T-cell (primary cell): ENCODE measurements around the gene CST4. TPM values are rescaled to one million over a fixed set of nuclear protein-coding genes. Genes with fewer than 3 reads are reported as not detected.
A peak's percentile ranks its signal among the peaks of the same experiment; 100 is the strongest.
"Not testable (repeated sequence)": the region's sequence is repeated elsewhere in the genome, so short reads cannot be mapped to it uniquely, and the experiment has no call there.

ENCODE experiments used
- ATAC-seq, 4 experiments: fragments of 200-7000 bp in 3 of 4; fragments of 150-1000 bp in 1 of 4; cut with Tn5 transposase; replicated peaks in 1 of 4; 1 replicate in 3 of 4; 2 replicates in 1 of 4; pipeline ENCODE4 v1.10.0; 2021; ENCODE audit warnings: moderate library complexity in 3 of 4, mild to moderate bottlenecking in 2 of 4, moderate number of reproducible peaks in 1 of 4
- CTCF ChIA-PET, 2 donors: fragments of 300-600 bp; sonication (Branson Sonifier 250); formaldehyde crosslinking; loops; one replicate each; lab custom pipeline; 2022; ENCODE audit warnings: antibody characterized with exemption in 2 of 2; lab: Charles Lee
- POLR2A ChIA-PET, 2 donors: fragments of 300-600 bp; sonication (Branson Sonifier 250); formaldehyde crosslinking; loops; one replicate each; lab custom pipeline; 2022; ENCODE audit warnings: antibody characterized with exemption in 2 of 2; lab: Charles Lee
- DNase-seq, 35 experiments: peaks; one replicate each; pipeline versions ENCODE4 v3.0.0 to v3.0.0-alpha.2; 2013 to 2023
- H3K27ac ChIP-seq: one replicate; pipeline ENCODE4 v1.5.1; 2013; ENCODE audit warnings: low read length
- H3K27me3 ChIP-seq, 2 experiments: replicated peaks in 1 of 2; 1 replicate in 1 of 2; 2 replicates in 1 of 2; pipeline versions ENCODE4 v1.6.1 to v1.7.0; 2013; ENCODE audit warnings: low read length in 1 of 2, mixed read lengths in 1 of 2; ENCODE audit not compliant: control insufficient read depth in 2 of 2, insufficient read depth in 2 of 2; ENCODE audit errors: extremely low read depth in 1 of 2
- H3K36me3 ChIP-seq, 2 donors: 1 replicate in 1 of 2; 2 replicates in 1 of 2; pipeline versions ENCODE4 v1.6.1 to v1.7.0; 2013; ENCODE audit warnings: low read length in 1 of 2; ENCODE audit not compliant: control insufficient read depth in 2 of 2, insufficient read depth in 1 of 2; ENCODE audit errors: extremely low read depth in 1 of 2
- H3K4me1 ChIP-seq, 2 experiments: 1 replicate in 1 of 2; 2 replicates in 1 of 2; pipeline versions ENCODE4 v1.6.1 to v1.7.0; 2013; ENCODE audit warnings: low read length in 2 of 2, mixed read lengths in 1 of 2; ENCODE audit not compliant: insufficient read depth in 2 of 2, control insufficient read depth in 1 of 2; ENCODE audit errors: extremely low read depth in 1 of 2
- H3K4me3 ChIP-seq, 2 donors: 1 replicate in 1 of 2; 2 replicates in 1 of 2; pipeline versions ENCODE4 v1.5.1 to v1.7.0; 2013; ENCODE audit warnings: mild to moderate bottlenecking in 2 of 2, low read length in 1 of 2, moderate library complexity in 1 of 2; ENCODE audit not compliant: control insufficient read depth in 1 of 2; ENCODE audit errors: extremely low read depth in 1 of 2
- H3K9me3 ChIP-seq: 2 replicates; pipeline ENCODE4 v1.7.0; 2013
- H3K27ac Mint-ChIP-seq, 2 donors: one replicate each; pipeline ENCODE4 v1.8.0; 2020 to 2021; ENCODE audit warnings: mild to moderate bottlenecking in 2 of 2, mixed read lengths in 2 of 2
- H3K27me3 Mint-ChIP-seq, 2 donors: one replicate each; pipeline ENCODE4 v1.8.0; 2021 to 2022; ENCODE audit warnings: mixed read lengths in 2 of 2
- H3K36me3 Mint-ChIP-seq: one replicate; pipeline ENCODE4 v1.8.0; 2021; ENCODE audit warnings: mixed read lengths
- H3K4me1 Mint-ChIP-seq, 3 donors: one replicate each; pipeline ENCODE4 v1.8.0; 2020 to 2022; ENCODE audit warnings: mixed read lengths in 3 of 3, mild to moderate bottlenecking in 1 of 3
- H3K4me3 Mint-ChIP-seq, 3 donors: one replicate each; pipeline ENCODE4 v1.8.0; 2020 to 2022; ENCODE audit warnings: mild to moderate bottlenecking in 3 of 3, mixed read lengths in 3 of 3, moderate library complexity in 3 of 3
- H3K9me3 Mint-ChIP-seq, 3 donors: one replicate each; pipeline ENCODE4 v1.8.0; 2020 to 2022; ENCODE audit warnings: mixed read lengths in 3 of 3
- WGBS: methylation state at CpG from one replicate; pipeline ENCODE4 v1.1.5; 2013; ENCODE audit warnings: missing lambda C conversion rate; ENCODE audit not compliant: insufficient coverage; 5-methylcytosine and 5-hydroxymethylcytosine counted together
- total RNA-seq, 35 experiments: library from RNA in 6 of 35; stranded (reverse) in 6 of 35; fragments of 120-200 nt in 1 of 35; gene quantifications; one replicate each; pipeline versions ENCODE4 v1.2.1 to v1.2.4 and lab custom pipeline; 2013 to 2026

The CST4 gene
- total RNA-seq, 5 donors from 2014 or later (not counting 1 experiment from before 2014, with no cell fraction given) = not detected

DNA sequence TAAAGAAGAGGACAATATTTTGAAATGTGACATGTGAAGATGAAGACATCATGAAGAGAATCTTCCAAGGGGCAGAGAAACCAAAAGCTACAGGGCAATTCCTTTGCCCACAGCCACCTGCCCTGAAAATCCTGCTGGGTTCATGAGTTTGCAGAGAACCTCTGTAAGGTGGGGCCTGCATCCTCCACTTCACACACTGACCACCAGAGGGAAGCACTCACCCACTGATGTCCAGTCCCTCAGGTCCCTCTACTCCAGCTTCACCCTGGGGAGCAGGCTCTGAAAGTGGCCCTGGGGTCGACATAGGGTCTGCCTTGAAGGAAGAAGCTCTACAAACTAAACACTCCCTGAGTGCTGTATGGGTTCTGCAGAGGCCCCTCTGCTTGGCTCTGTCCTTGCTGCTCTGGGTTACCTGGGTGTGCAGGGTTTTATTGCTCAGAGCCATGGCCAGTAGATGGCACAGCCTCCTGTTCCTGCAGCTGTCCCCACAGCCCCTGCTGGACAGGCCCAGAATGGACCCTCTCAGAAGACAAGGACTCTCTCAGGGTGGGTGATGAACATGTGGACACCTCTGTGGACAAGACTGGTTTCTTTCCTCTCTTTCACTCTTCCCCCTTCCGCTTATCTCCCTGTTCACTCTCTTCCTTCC is 34.9 kb upstream of the CST4 start:
- H3K4me1 Mint-ChIP-seq, POLR2A ChIA-PET: not testable (repeated sequence)
- WGBS = 80% methylated on average over 1 of the region's 2 CpGs

DNA sequence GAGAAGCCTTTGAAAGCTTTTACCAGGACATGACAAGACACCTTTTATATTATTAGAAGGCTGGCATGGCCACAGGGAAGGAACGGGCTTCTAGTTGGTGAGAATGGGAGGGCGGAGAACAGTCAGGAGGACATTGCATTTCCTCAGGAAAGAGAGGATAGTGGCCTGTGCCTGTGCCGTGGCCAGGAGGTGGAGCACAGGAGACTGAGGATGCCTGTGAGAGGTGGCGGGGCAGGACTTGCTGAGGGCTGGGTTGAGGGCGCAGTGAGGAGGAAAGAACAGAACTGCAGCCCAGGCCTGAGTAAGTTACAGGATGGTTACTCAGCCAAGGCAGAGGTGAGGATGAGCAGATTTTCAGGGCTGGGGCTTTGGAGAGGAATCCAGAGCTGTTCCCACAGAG is 34.0 kb upstream of the CST4 start:
- H3K4me1 Mint-ChIP-seq, POLR2A ChIA-PET, H3K27me3 ChIP-seq, H3K36me3 Mint-ChIP-seq, H3K4me3 Mint-ChIP-seq, H3K27ac ChIP-seq, H3K36me3 ChIP-seq, H3K9me3 Mint-ChIP-seq, H3K4me3 ChIP-seq, H3K27me3 Mint-ChIP-seq, H3K27ac Mint-ChIP-seq, ATAC-seq, H3K4me1 ChIP-seq, H3K9me3 ChIP-seq, DNase-seq: not testable (repeated sequence)
- WGBS = 75% methylated on average over 4 of the region's 5 CpGs
- CTCF ChIA-PET = interaction anchor here in 1 of 2 donors (0.6 kb wide), 1 partner anchor 375 kb away, joined by 7 read pairs; no protein-coding TSS in a partner anchor

More for the DNA sequence above, 34.9 kb upstream of the CST4 start:
- H3K9me3 ChIP-seq, H3K36me3 ChIP-seq, H3K4me3 Mint-ChIP-seq, H3K4me3 ChIP-seq, H3K9me3 Mint-ChIP-seq, H3K27ac Mint-ChIP-seq, CTCF ChIA-PET, H3K27me3 ChIP-seq, H3K36me3 Mint-ChIP-seq, H3K4me1 ChIP-seq, ATAC-seq, H3K27me3 Mint-ChIP-seq, H3K27ac ChIP-seq: not testable (repeated sequence)
- DNase-seq = peak in 4 of 35 experiments; percentile 2 to 10 (median 4)

- Mint-ChIP-seq H3K27ac (no peak overlapping the region), H3K4me3 (no peak overlapping the region), H3K4me1 (no peaks in the 10 kb centered on the region), H3K9me3 (peaks cover 0 to 6% (median 2%) of the 10 kb centered on the region in 3 donors), H3K27me3 (no peaks in the 10 kb centered on the region), H3K36me3 (no peaks in the 10 kb centered on the region)
- Histone ChIP-seq H3K4me1 (no peaks in the 10 kb centered on the region), H3K4me3 (no peak overlapping the region), H3K27me3 (peaks cover 0 to 10% of the 10 kb centered on the region in 2 experiments), H3K9me3 (no peaks in the 10 kb centered on the region), H3K27ac (no peak overlapping the region), H3K36me3 (no peaks in the 10 kb centered on the region)
- ChIA-PET POLR2A (no interaction called here), CTCF (no interaction called here)
- DNase-seq (no peak), ATAC-seq (no peak)
- 0% methylated on average over 1 of the region's 1 CpG for WGBS
Measured at GRCh38 chr20:23721962-23722361, 33.1 kb upstream of the CST4 start.

GRCh38 chr20:23719351-23719750 is 30.5 kb upstream of the CST4 start:
- H3K4me3 Mint-ChIP-seq, H3K9me3 ChIP-seq, POLR2A ChIA-PET: not testable (repeated sequence)

DNA sequence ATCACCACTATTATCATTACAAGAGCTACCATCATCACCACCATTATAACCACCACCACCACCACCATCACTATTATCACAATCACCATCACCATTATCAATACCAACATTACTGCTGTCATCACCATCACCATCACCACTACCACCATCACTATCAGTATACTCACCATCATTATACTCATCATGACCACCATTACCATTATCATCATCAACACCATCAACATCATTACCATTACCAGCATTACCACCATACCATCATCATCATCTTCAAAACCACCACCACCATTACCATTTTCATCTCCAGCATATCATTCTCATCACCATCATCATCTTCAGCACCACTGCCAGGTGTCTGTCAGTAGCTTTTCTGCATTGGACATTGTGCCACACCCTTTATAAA is 22.9 kb upstream of the CST4 start:
- H3K27ac Mint-ChIP-seq, H3K4me3 ChIP-seq, H3K27me3 ChIP-seq, H3K4me1 Mint-ChIP-seq, DNase-seq, H3K36me3 ChIP-seq, H3K9me3 ChIP-seq, H3K4me3 Mint-ChIP-seq, H3K9me3 Mint-ChIP-seq, ATAC-seq, POLR2A ChIA-PET, CTCF ChIA-PET, H3K27ac ChIP-seq, H3K36me3 Mint-ChIP-seq, H3K27me3 Mint-ChIP-seq, H3K4me1 ChIP-seq: not testable (repeated sequence)

More at GRCh38 chr20:23719351-23719750, 30.5 kb upstream of the CST4 start:
- H3K27me3 ChIP-seq = peaks cover 0 to 10% of the 10 kb centered on the region in 2 experiments
- 91% methylated on average over 7 of the region's 9 CpGs for WGBS
- H3K4me3 ChIP-seq, H3K4me1 Mint-ChIP-seq, H3K36me3 Mint-ChIP-seq, H3K27me3 Mint-ChIP-seq, ATAC-seq, H3K9me3 Mint-ChIP-seq, DNase-seq, H3K27ac Mint-ChIP-seq, H3K4me1 ChIP-seq, CTCF ChIA-PET, H3K36me3 ChIP-seq, H3K27ac ChIP-seq: not testable (repeated sequence)

GRCh38 chr20:23710771-23711170 is 21.9 kb upstream of the CST4 start:
- ATAC-seq = no peak
- Mint-ChIP-seq H3K9me3 (no peaks in the 10 kb centered on the region), H3K27ac (no peak overlapping the region), H3K36me3 (no peaks in the 10 kb centered on the region), H3K4me3 (no peak overlapping the region), H3K4me1 (no peaks in the 10 kb centered on the region), H3K27me3 (peaks cover 0 to 3% of the 10 kb centered on the region in 2 donors)
- Histone ChIP-seq H3K9me3 (no peaks in the 10 kb centered on the region), H3K36me3 (no peaks in the 10 kb centered on the region), H3K27ac (no peak overlapping the region), H3K27me3 (peaks cover 0 to 7% of the 10 kb centered on the region in 2 experiments), H3K4me1 (no peaks in the 10 kb centered on the region), H3K4me3 (no peak overlapping the region)
- ChIA-PET CTCF (no interaction called here), POLR2A (no interaction called here)
- no peak for DNase-seq
- 83% methylated on average over 1 of the region's 4 CpGs for WGBS

DNA sequence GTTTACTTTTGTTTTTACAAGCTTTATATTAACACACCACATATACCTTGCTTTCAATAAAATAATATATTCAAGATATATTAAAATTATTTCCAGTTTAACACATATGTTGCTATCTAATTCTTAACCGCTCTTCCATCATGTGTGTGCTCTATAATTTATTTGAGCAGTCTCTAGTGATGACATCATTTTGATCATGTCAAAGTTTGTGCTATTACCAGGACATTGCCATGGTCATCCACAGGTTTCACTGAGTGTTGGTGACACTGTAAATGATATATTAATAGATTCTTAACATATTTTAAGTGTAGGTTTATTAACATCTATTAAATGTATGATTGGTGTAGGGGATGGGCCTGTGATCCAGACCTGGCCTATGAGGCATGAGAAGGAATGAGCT is 17.1 kb upstream of the CST4 start:
- DNase-seq (no peak), ATAC-seq (no peak)
- Histone ChIP-seq H3K27ac (no peak overlapping the region), H3K4me1 (no peaks in the 10 kb centered on the region), H3K36me3 (no peaks in the 10 kb centered on the region), H3K27me3 (peaks cover 0 to 9% of the 10 kb centered on the region in 2 experiments), H3K4me3 (no peak overlapping the region), H3K9me3 (no peaks in the 10 kb centered on the region)
- H3K4me1 Mint-ChIP-seq = no peaks in the 10 kb centered on the region
- no peak overlapping the region for H3K4me3 Mint-ChIP-seq
- ChIA-PET POLR2A (no interaction called here), CTCF (no interaction called here)
- no peaks in the 10 kb centered on the region for H3K9me3 Mint-ChIP-seq
- no CpG with 5 or more reads among the region's 1 CpG for WGBS
- no peak overlapping the region for H3K27ac Mint-ChIP-seq
- H3K27me3 Mint-ChIP-seq = peaks cover 3 to 6% of the 10 kb centered on the region in 2 donors
- H3K36me3 Mint-ChIP-seq = no peaks in the 10 kb centered on the region
